HL-60 (cell line): ENCODE data around the gene VAT1L.

Source experiments
- POLR2AphosphoS5 ChIP-seq: IDR thresholded peaks from 2 replicates; pipeline ENCODE4 v1.6.1; 2012; ENCODE audit warnings: low read depth
- REST ChIP-seq: IDR thresholded peaks from 2 replicates; pipeline ENCODE4 v1.6.1; 2012; ENCODE audit warnings: low read depth; ENCODE audit not compliant: insufficient replicate concordance
- TF ChIP-seq, protein P1 (sequence below): IDR thresholded peaks from one replicate; pipeline ENCODE4 v1.5.1; 2011; ENCODE audit warnings: low read length, control low read depth, inconsistent platforms; ENCODE audit not compliant: insufficient read depth

DNA sequence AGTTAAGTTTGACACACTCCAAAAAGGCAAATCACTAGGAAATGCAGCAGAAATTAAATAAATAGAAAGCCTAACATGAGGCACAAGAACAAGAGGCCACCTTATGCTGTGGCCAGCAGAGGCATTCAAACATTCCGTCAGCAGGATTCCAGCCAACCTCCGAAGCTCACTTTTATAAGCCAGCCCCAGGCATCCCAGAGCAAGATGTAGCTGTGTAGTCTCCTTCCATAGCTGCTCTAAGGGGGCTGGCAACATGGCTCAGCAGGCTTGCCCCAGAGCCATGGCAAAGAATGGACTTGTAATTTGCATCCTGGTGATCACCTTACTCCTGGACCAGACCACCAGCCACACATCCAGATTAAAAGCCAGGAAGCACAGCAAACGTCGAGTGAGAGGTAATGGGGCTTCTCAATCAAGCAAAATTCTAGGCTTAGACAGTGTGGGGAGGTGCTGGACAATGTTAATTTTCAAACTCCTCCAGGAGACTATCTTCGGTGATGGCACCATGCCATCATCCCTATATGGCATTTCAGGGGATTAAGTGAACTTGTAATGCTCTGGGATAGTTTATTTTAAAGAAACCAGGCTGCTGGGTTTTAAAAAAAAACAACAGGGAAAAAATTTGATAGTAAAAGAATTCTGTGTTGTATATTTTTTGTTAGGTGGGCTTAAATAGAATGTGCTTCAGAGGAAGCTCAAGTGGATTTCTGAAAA lies 234.1 kb downstream of the VAT1L start, which contains the start of gene CLEC3A:
- no peak for TF ChIP-seq POLR2AphosphoS5
- TF ChIP-seq, protein P1, sequence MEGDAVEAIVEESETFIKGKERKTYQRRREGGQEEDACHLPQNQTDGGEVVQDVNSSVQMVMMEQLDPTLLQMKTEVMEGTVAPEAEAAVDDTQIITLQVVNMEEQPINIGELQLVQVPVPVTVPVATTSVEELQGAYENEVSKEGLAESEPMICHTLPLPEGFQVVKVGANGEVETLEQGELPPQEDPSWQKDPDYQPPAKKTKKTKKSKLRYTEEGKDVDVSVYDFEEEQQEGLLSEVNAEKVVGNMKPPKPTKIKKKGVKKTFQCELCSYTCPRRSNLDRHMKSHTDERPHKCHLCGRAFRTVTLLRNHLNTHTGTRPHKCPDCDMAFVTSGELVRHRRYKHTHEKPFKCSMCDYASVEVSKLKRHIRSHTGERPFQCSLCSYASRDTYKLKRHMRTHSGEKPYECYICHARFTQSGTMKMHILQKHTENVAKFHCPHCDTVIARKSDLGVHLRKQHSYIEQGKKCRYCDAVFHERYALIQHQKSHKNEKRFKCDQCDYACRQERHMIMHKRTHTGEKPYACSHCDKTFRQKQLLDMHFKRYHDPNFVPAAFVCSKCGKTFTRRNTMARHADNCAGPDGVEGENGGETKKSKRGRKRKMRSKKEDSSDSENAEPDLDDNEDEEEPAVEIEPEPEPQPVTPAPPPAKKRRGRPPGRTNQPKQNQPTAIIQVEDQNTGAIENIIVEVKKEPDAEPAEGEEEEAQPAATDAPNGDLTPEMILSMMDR = no peak
- no peak for TF ChIP-seq REST
